22Rv1 (cell line): ENCODE results near the gene ITCH.

Experiments used
- ZFX ChIP-seq: fragments of 450-650 bp; IDR thresholded peaks from 2 replicates; pipeline ENCODE4 v1.6.1; 2017; ENCODE audit warnings: antibody characterized with exemption, borderline replicate concordance
- TF ChIP-seq, protein P1 (sequence below): fragments of 450-650 bp; IDR thresholded peaks from 2 replicates; pipeline ENCODE4 v1.5.1; 2017; ENCODE audit warnings: mild to moderate bottlenecking

DNA sequence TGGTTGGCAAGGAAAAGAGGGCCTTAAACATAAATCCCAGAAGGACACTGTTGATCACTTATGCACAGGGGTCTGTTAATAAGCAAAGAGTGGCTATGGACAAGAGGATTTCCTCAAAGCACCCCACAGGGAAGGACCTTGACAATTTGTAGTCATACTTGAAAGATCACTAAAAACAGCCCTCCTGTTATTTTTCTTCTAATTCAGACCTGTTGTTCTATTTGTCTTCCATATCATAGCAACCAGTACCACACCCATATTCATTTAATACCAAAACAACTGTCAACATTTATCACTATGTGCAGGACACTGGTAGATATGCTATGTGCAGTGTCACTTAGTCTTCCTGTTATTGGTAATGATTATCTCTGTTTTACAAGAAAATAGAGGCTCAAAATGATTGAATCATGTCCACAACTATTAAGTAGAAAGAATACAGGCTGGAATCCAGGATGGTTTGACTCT lies 149.9 kb downstream of the ITCH start:
- TF ChIP-seq, protein P1, sequence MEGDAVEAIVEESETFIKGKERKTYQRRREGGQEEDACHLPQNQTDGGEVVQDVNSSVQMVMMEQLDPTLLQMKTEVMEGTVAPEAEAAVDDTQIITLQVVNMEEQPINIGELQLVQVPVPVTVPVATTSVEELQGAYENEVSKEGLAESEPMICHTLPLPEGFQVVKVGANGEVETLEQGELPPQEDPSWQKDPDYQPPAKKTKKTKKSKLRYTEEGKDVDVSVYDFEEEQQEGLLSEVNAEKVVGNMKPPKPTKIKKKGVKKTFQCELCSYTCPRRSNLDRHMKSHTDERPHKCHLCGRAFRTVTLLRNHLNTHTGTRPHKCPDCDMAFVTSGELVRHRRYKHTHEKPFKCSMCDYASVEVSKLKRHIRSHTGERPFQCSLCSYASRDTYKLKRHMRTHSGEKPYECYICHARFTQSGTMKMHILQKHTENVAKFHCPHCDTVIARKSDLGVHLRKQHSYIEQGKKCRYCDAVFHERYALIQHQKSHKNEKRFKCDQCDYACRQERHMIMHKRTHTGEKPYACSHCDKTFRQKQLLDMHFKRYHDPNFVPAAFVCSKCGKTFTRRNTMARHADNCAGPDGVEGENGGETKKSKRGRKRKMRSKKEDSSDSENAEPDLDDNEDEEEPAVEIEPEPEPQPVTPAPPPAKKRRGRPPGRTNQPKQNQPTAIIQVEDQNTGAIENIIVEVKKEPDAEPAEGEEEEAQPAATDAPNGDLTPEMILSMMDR: no peak
- TF ChIP-seq ZFX: no peak
